Activated naive CD4-positive, alpha-beta T cell treated with Interleukin-2 at 50 U/mL for 16 hours (primary cell): ENCODE results near the gene SND1.

Experiments used
- DNase-seq: peaks from one replicate; pipeline ENCODE4 v3.0.0-alpha.2; 2020

Gene SND1

DNA sequence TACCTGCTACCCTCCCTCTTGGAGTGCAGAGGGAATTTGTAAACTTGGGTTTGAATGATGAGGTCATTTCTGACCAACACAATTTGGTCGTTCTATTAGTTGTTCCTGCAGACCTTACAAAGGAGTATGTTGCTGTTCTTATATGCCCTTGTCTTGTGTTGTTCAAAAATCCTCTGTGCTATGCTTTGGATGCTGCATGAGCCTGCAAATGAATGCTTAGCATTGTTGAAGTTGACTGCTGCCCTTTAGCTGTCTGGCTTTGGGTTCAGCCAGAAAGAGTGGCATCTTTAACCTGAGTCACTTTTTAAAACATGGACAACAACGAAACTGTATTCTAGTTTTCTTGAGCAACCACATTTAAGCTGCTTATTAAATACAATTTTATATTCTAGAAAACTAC, 80.3 kb downstream of the SND1 start:
- DNase-seq: no peak

DNA sequence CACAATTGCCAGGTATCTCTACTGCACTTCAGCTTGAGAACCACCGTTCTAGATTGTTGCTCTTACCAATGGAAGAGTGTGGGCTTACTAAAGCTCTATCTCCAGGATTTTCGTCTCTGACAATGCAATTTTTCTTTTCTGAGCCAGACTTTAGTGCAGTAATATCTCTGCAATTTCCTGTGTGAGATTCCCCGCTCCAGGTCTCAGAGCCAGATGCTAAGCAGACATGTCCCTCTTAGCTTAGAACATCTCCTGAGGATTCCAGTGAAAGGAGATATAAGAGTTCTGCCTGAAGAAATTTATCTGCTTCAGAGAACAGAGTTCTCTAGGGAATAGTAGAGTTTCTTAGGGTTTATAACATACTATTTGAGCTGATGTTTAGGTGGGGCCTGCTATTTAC, 82.0 kb downstream of the SND1 start:
- no peak for DNase-seq

DNA sequence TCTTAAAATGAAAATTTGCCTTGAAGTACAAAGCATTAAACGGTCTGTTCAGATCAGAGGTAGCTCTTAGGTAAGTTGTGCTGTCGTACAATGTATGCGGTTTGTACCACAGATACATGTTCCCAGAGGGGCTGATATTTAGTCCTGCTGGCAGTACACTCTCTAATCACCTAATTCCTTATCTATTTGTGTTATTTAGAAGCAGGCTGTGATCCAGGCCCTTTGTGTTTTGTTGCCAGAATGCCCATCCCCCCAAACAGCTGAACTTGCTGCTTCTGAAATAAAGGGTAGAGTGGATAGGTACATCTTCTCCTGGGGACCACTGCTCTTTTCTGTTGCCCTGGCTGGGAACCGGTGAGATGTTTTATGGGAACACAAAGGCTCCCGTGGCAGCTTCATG, 84.5 kb downstream of the SND1 start:
- no peak for DNase-seq

DNA sequence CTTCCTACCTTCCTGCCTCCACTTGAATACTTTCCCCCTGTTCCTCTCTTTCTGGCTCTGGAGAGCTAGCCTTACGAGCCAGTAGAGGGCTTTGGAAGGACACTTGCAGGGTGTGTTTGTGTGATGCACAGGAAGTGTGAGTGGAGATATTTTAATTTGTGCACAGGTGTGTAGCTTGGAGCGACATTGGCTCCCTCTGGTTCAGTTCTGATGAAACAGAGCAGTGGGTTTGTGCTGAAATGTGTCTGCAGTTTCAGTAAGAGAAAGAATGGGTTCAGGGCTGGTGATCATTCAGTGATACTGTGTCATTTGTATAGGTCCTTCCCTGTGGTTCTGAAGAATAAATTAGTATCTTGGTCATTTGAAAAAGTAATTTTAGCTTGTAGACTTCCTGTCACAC, 86.9 kb downstream of the SND1 start:
- no peak for DNase-seq

DNA sequence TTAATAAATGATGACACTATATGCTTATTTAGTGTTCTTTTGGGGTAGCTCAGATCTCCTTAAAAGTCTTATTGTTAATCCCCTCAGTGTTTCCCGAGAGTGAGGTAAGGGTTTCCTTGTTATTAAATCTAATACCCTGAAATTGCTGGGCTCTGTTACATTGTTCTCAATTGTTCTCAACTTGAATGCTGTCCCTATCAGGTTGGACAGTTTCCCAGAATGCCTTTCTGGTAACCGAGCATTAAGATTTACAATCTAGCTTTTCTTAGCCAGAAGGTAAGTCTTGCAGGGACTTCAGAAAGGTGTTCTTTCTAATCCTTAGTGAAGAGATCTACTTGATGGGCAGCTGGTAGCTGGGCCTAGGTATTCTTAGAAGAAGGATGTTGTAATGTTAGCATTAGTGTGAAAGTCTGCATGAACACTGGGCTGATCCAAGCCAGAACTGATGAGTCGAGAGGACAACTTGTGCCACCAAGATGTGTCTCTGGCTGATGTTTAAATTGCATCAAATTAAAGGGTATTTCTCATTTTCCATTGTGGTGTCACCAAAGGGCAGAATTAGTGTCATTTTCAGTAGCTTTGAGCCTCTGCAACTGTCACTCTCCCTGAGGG, 89.9 kb downstream of the SND1 start:
- DNase-seq: no peak

DNA sequence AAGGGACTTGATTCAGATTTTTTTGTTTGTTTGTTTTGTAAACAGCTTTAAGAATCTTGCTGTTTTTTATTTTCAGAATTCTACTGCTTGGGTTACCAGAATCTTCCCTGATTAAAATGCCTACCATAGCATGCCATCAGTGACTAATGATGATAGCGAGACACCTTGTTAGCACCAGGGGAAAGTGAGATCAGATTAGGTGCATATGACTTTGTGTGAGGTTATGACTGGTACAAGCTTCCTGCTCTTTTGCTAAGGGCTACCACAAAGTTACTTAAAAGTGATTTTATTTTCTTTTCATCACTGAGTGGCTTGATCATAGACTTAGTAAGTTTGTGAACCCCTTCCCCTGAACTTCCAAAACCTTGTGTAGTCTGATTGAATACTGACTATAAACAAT, 93.5 kb downstream of the SND1 start:
- DNase-seq: no peak

DNA sequence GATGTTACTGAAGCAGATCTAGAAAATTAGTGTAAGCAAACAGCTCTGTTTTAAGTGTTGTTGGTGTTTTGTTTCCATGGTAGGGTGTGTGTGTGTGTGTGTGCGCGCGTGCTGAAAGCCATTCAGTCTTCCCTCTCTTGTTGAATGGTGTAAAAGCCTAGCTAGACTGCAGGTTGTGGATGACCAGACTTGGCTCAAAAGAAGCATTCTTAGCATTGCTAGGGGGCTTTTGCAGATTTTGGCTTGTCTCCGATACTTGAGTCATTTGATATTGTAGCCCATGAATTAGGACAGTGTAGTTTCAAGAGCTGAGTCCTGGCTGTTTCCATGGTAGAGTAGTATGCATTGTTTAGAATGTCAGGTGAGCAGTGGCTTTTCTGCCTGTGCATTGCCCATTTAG, 99.1 kb downstream of the SND1 start:
- DNase-seq: no peak

DNA sequence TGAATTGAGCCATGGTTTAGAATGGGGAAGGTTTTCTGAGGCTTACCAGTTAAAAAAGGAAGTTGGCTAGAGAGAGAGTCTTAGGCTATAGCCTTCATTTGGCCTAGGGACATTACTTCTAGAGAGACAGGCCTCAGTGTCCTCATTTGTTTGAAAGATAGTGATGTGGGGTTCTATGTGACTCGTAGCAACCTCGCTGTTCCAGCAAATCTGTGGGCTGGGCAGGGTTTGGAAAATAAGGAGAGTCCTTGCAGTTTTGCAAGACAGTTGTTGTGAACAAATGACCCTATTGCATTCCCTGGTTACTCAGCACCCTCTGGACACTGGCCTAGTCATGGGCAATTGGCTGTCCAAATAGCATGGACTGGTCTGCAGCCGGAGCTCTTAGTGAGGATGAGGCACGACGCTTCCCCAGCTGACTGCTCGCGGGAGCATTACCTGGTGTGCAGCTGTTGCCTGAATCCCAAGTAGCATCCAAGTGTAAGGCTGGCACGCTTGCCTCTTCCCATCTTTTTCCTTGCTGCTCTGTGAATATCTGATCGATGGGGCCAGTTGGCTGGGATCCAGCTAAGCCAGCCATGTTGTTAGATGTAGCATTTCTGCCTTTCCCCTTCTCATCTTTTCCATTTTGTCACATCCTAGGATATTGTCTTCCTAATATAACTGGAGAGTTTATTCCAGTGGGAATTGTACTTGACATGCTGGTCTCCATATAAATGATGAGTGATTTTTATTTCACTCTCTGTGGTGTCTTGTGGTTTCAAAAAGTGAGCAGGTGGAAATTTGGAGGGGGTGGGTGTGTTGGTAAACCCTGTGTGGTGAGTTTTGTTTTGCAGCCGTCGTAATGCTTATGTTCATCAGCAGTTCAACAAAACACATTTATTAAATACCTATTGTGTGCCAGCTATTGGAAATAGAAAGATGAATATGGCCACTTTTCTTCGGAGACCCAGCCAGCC, 99.8 kb downstream of the SND1 start:
- DNase-seq: no peak

DNA sequence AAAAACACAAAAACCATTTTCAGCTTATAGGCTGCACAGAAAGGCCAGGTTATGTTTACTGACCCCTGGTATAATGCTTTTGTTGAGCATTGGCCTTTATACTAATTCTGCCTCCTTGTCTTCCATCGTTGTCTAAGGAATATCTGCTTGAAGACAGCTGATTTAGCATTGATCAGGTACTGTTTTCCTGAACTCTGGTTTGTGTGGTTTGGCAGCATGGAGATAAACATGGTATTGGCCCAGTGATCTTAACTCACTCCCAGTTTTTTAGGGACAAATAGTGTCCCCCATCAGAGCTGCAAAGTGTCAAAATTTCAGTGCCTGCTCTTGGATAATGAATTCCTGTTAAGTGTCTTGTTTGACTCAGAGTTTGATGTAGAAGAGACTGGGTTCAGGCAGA, 100.8 kb downstream of the SND1 start:
- no peak for DNase-seq

DNA sequence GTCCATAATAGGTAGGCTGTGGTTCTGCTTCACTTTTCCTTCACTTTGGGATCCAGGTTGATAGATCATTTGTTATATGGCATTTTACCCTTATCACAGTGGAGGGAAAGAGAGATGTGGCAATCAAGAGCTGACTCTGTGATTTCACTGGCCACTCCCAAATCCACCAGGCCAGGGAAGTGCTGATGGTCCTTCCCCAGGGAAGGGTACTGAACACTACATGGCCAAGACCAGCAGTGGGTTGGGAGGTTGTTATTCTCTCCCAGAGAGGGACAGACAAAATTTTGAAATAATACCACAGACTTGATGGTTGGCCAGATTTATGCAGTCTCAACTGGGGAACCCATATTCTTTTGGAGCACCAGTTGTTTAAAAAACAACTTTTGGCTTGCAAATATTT, 102.5 kb downstream of the SND1 start:
- DNase-seq: no peak

DNA sequence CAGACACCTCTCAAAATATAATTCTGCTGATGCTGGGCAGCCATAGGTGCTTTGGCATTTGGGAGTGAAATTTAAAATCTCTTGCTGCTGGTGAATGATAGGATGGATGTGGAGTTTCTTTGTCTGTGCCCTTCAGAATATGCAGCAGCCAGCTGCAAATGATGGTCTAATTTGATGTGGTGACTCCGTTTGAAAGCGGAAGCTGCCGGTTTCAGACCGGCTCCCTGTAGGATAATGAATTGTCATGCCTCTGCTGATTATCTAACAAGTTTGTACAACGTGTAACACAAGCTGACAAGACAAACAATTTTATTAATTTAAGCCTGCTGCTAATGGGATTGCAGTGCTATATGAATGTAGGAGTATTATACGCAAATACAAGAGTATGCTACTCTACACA, 103.5 kb downstream of the SND1 start:
- DNase-seq: no peak

DNA sequence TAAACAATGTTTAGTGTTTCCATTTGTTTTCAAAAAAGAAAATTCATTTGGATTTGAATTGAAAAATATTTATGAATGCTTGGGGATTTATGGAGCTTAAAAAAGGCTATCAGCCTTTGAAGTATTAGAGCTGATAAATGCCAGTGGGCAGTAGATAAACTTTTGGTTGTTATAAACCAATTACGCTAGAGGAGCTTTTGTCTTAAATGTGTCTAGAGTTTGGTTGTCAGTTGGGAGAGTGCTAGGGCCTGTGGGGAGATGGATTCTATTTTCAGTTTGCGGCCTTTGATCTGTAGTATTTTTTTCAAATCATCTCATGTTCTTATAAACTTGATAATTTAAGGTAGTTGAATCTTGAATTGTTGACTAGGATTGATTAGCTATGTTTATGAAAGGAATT, 104.0 kb downstream of the SND1 start:
- DNase-seq: no peak

DNA sequence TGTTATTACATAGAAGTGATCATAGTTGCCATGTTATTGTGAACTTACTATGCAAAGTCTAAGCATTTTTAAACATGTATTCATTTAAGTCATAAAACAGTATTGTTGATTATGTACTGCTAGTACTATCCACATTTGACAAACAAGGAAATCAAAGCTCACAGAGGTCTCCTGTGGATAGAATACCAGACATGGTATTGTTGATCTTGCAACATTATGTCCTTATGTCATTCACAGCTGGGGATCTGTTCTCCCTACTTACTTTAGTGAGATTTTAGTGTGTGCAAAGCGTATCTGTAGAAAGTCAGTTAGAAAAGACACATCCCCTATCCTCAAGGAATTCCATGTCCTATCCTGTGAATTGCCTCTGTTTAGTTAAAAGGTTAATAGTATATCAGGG, 106.1 kb downstream of the SND1 start:
- no peak for DNase-seq

DNA sequence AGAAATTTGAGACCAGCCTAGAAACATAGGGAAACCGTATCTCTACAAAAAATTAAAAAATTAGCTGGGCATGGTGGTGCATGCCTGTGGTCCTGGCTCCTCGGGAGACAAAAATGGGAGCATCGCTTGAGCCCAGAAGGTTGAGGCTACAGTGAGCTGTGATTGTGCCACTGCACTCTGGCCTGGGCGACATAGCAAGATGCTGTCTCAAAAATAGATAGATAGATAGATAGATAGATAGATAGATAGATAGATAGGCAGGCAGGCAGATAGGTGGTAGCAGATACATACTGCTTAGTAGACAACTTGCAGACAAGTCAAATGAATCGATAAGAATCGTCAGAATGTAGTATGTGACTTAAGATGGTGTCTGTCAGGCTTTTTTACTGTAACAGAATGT, 106.9 kb downstream of the SND1 start:
- no peak for DNase-seq

DNA sequence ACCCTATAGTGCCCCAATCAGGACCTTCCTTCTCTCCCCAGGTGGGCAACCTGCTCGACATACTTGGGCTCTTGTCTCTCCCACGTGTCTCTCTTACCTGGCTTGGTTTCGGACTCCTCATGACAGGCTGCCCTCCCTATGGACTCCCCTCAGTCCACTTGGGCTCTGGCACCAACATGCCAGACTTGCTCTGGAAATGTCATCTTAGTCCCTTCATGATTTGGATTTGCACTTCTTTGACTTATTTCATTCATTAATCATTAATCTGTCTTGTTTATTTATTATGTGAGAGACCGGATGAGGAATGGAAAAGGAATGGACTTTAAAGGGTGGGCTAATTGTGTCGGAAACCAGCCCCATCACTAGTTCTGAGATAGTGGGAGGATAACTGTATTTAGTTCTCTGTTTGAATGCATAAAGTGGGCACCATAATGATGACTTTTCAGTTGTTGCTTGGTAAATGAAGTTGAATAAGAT, 108.0 kb downstream of the SND1 start:
- DNase-seq: no peak

DNA sequence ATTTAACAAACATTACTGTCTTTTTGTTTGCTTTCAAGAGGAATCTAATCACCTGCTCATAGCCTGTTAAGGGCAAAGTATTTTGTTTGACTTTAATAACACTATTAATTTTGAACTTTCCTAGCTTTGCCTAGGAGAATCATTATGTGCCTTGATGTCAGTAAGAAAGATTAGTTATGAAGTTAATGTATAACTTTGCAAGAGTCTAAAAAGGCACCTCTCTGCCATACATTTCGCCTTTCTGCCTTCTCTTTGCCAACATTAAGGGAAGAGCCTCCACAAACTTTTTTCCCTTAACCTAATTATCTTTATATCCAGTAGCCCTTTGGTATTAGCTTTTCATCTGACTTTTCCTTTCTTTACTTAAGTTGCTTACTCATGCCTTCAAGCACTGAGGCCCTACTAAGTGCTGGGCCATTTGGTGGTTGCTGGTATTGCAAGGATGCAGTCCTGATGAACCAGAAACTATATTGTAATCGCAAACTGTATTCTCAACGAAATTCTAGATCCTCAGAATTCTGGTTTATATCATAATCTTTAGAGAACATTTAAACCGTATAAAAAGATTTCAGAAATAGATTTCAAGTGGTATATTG, 108.5 kb downstream of the SND1 start:
- DNase-seq: no peak

DNA sequence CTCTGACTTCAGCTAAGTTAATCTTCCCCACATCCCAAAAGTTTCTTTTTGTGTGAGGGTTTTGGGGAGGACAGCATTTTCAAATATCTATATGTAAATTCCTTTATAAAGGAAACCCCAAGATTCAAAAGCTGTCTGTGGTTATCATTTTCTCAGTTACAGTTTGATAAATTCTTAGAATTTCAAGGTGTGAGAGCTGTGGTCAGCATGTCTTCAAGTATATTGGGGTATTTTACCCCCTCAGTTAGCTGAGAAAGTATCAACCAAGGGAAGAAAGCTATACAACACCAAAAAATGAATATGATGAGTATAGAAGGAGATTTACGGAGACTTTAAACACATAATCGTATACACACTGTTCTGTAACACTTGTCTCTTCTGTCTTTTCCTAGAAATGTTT, 109.2 kb downstream of the SND1 start:
- DNase-seq: no peak

DNA sequence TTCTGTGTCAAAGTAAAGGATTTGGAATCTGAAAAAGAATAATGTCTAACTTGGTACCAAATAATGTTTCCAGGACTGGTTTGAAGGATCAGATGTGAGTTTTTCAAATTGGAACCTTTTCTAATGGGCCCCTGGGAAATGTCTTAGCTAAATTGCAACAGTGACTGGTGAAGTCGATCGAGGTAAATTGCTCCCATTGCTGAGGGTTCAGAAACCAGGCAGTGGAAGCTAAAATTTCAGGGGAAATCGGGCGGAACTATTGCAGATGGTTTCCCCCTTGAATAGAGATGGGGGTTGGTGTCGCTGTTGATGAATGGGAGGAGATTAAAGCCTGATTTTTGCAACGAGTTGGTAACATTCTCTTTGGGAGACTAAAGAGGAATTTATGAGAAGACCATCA, 112.7 kb downstream of the SND1 start:
- DNase-seq: no peak

DNA sequence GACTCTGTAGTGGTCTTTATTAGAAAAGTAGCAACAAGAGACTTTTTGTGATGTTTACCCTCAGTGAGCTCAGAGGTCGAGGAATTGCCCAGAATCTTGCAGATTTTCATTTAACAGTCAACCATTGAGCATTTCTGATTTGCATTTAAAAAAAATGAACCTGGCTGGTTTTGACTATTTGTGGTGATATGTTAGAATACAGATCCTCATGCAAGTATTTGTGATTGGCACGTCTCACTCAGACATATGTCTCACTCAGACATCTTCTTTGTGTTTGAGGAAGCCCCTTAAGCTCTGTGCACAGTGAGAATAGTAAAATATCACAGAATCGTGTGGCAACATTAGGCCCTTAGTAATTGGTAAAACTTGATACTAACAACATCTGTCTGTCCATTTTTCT, 113.2 kb downstream of the SND1 start:
- no peak for DNase-seq

DNA sequence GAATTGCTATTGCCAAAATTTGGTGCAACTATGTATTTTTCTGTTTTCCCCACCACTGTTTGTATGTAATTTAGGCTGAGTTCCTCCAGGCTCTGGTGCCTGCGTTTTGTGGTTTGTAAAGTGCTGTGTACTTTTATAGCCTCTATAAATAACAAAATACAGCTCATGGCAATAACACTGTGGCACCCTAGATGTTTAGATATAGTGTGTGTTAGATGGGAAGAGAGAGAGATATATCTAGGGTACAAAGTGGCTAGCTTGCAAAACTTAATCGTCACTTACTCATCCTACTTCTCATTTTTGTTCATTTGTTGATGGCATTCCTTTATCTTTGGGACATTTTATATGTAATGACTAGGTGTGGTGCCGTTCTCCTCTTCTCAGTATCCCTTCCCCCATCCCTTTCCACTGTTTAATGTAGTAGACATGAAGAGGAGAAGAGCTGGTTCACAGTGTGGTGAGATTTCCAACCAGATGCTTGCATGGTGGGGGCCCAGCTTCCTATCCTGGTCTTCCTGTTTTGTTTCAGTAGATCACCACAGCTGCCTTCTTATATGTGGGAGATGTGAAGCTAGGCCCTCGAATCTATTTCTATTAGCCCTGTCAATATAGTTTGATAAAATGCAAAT, 115.0 kb downstream of the SND1 start:
- no peak for DNase-seq

DNA sequence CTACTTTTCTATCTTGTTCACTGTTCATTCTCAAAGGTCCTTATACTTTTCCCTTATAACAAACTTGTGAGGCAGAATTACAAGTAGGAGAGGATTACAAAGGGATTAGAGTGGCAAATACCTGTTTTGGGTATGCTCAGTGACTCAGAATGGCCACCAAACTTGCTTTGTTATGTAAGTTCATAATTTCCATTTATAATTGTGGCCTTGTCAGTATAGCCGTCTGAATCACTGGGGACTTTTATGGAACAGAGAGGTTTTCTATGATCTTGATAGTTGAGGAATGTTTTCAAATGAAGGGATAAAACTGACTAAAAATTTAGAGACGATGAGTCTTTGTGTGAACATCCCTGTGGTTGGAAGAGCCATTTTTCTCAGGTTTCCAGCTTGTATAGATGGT, 116.2 kb downstream of the SND1 start:
- DNase-seq: no peak

DNA sequence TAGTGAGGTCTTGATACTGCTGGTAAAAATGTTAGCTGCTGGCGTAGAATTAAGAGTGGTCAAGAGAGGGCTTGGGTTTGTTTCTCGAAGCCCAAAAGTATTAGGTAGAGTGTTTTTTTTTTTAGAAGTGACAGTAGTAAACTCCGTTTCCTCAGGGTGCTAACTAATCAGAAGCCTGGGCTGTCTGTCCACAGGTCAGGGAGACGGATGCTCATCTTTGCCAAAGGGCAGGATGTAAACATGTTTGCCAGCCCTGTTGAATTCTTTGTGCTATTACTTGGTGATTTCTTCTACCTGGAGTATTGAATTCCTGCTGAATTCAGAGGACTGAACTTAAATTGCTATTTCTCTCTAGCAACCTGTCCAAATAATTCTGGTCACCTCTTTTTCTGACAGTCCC, 117.1 kb downstream of the SND1 start:
- no peak for DNase-seq

DNA sequence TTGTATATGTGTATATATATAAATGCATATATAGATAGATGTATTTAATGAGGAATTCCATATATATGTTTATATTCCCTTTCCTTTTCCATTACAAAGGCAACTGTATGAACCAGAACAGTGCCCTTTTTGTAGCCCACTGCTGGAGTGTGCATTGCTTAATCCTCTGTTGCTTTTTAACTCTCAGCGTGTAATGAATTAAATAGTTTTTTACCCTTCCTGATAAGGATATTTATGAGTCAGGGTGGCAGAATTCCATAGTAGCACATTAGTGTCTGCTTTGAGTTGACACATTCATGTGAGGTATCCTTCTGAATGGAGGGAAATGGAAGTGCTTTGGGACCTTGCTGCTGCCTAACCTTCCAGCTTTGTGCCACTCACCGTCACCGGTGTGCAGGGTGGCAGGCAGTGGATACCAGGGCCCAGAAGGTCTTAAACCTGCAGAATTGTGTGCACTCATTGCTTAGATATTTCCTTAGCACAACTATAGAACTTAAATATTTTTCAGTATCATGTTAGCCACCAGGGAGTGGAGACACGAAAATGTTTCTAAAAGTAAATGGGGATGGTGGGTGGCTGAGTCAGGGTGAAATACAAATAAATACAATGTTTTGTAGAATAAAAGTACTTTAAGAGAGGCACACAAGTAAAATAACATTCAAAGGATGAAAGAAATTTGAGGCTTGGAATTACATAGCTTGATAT, 117.9 kb downstream of the SND1 start:
- no peak for DNase-seq
